KMS-11 (cell line): ENCODE data around the gene GLI3.

Source experiments
- H2AFZ ChIP-seq: fragments of 200-600 bp; sonication (generic); 2 replicates; pipeline ENCODE4 v1.6.1; 2016; ENCODE audit warnings: antibody characterized with exemption, mixed run types, low read depth
- H3K27ac ChIP-seq: fragments of 200-600 bp; sonication (generic); 2 replicates; pipeline ENCODE4 v1.6.1; 2016; ENCODE audit warnings: mild to moderate bottlenecking, mixed run types
- H3K27me3 ChIP-seq: fragments of 200-600 bp; sonication (generic); 2 replicates; pipeline ENCODE4 v1.6.1; 2017; ENCODE audit warnings: mild to moderate bottlenecking, low read depth, mixed run types, moderate library complexity; ENCODE audit not compliant: insufficient read depth
- H3K36me3 ChIP-seq: fragments of 200-600 bp; sonication (generic); 2 replicates; pipeline ENCODE4 v1.6.1; 2017; ENCODE audit warnings: mild to moderate bottlenecking, mixed run types; ENCODE audit not compliant: insufficient read depth
- H3K4me1 ChIP-seq: fragments of 200-600 bp; sonication (generic); 2 replicates; pipeline ENCODE4 v1.6.1; 2016; ENCODE audit warnings: mild to moderate bottlenecking, low read depth, mixed run types; ENCODE audit not compliant: poor library complexity, severe bottlenecking
- H3K4me2 ChIP-seq: fragments of 200-600 bp; sonication (generic); 2 replicates; pipeline ENCODE4 v1.7.0; 2016; ENCODE audit warnings: mild to moderate bottlenecking, mixed run types
- H3K4me3 ChIP-seq: fragments of 200-600 bp; sonication (generic); IDR thresholded peaks from 2 replicates; pipeline ENCODE4 v1.6.1; 2017; ENCODE audit warnings: low read depth, low read length, mixed read lengths; ENCODE audit not compliant: insufficient read depth
- H3K79me2 ChIP-seq: fragments of 200-600 bp; sonication (generic); 2 replicates; pipeline ENCODE4 v1.6.1; 2016; ENCODE audit warnings: low read depth, mixed run types; ENCODE audit not compliant: insufficient read depth
- H3K9ac ChIP-seq: fragments of 200-600 bp; sonication (generic); 2 replicates; pipeline ENCODE4 v1.6.1; 2016; ENCODE audit warnings: mild to moderate bottlenecking, mixed run types
- H4K20me1 ChIP-seq: fragments of 200-600 bp; sonication (generic); 2 replicates; pipeline ENCODE4 v1.6.1; 2016; ENCODE audit warnings: mild to moderate bottlenecking, mixed run types; ENCODE audit not compliant: insufficient read depth
- TF ChIP-seq, protein P1 (sequence below): fragments of 200-600 bp; sonication (generic); conservative IDR thresholded peaks from 2 replicates; pipeline ENCODE4 v1.6.1; 2017; ENCODE audit warnings: low read depth, mild to moderate bottlenecking, antibody characterized with exemption, low read length, moderate library complexity, mixed read lengths

GLI3 gene

DNA sequence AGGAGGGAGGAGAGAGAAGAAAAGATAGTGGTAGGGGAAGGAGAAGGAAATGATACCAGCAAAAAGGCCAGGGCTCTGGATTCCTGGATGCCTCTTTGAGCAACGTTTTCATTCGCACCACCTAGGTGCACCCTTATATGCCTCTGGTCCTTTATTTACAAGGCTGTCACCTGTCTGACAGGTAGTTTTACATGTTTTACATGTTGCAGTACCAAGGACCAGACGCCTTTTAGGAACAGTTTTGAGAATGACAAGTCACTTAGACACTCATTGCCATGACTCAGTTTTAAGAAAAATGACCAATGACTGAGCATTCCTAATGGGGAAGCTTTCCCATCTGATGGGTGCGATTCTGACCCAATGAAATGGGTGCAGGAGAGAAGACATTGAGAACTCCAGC lies 119.8 kb downstream of the GLI3 start:
- Histone ChIP-seq H4K20me1 (no peaks in the 10 kb centered on the region), H3K4me3 (no peak overlapping the region), H3K4me2 (no peak overlapping the region), H2AFZ (no peak overlapping the region), H3K9ac (no peak overlapping the region), H3K4me1 (no peaks in the 10 kb centered on the region), H3K27ac (no peak overlapping the region), H3K36me3 (no peaks in the 10 kb centered on the region), H3K79me2 (no peaks in the 10 kb centered on the region), H3K27me3 (no peaks in the 10 kb centered on the region)
- TF ChIP-seq, protein P1, sequence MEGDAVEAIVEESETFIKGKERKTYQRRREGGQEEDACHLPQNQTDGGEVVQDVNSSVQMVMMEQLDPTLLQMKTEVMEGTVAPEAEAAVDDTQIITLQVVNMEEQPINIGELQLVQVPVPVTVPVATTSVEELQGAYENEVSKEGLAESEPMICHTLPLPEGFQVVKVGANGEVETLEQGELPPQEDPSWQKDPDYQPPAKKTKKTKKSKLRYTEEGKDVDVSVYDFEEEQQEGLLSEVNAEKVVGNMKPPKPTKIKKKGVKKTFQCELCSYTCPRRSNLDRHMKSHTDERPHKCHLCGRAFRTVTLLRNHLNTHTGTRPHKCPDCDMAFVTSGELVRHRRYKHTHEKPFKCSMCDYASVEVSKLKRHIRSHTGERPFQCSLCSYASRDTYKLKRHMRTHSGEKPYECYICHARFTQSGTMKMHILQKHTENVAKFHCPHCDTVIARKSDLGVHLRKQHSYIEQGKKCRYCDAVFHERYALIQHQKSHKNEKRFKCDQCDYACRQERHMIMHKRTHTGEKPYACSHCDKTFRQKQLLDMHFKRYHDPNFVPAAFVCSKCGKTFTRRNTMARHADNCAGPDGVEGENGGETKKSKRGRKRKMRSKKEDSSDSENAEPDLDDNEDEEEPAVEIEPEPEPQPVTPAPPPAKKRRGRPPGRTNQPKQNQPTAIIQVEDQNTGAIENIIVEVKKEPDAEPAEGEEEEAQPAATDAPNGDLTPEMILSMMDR = no peak

DNA sequence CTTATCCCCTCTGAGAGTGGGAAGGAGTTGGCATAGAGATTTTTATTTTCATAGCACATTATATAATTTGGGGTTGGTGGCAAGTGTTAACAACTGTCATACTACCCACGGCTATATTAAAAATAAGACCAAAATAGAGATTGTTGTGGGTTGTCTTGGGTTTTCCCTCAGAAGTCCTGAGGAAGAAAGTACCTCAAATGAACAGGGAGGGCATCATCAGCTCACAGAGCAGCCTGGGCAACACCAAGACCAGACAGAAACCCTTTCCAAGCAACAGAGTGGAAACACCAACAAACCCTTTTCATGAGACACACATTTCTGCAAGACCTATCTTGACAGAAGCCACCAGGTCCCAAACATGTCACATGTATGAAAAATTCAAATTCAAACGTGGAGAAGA lies 121.2 kb downstream of the GLI3 start:
- H3K4me2 ChIP-seq = no peak overlapping the region
- no peak overlapping the region for H3K27ac ChIP-seq
- H3K9ac ChIP-seq = no peak overlapping the region
- H3K36me3 ChIP-seq = no peaks in the 10 kb centered on the region
- H3K4me3 ChIP-seq = no peak overlapping the region
- no peaks in the 10 kb centered on the region for H3K79me2 ChIP-seq
- TF ChIP-seq, protein P1 = no peak
- no peak overlapping the region for H2AFZ ChIP-seq
- no peaks in the 10 kb centered on the region for H4K20me1 ChIP-seq
- no peaks in the 10 kb centered on the region for H3K4me1 ChIP-seq
- H3K27me3 ChIP-seq = no peaks in the 10 kb centered on the region

DNA sequence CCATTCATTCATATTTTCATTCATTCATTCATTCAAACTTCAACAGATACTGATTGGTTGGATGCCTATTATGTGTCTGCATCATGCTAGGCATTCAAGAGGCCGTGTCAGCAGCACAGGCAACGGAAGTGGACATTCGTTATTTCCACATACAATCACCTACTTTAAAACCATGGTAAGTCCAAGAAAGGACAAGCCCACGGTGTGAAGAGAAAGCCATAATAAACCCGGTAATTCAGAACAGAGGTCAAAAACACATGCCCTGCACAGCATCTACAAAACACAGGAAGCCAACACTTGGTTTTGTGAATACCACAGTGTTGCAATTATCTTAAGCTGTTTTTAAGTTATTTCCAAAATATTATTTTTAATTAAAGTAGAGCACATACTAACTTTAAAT lies 126.7 kb downstream of the GLI3 start:
- no peak overlapping the region for H3K4me3 ChIP-seq
- no peaks in the 10 kb centered on the region for H3K79me2 ChIP-seq
- no peaks in the 10 kb centered on the region for H4K20me1 ChIP-seq
- no peak overlapping the region for H3K9ac ChIP-seq
- TF ChIP-seq, protein P1 = no peak
- H2AFZ ChIP-seq = no peak overlapping the region
- H3K27ac ChIP-seq = no peak overlapping the region
- H3K36me3 ChIP-seq = no peaks in the 10 kb centered on the region
- H3K4me2 ChIP-seq = no peak overlapping the region
- no peaks in the 10 kb centered on the region for H3K27me3 ChIP-seq
- H3K4me1 ChIP-seq = no peaks in the 10 kb centered on the region

DNA sequence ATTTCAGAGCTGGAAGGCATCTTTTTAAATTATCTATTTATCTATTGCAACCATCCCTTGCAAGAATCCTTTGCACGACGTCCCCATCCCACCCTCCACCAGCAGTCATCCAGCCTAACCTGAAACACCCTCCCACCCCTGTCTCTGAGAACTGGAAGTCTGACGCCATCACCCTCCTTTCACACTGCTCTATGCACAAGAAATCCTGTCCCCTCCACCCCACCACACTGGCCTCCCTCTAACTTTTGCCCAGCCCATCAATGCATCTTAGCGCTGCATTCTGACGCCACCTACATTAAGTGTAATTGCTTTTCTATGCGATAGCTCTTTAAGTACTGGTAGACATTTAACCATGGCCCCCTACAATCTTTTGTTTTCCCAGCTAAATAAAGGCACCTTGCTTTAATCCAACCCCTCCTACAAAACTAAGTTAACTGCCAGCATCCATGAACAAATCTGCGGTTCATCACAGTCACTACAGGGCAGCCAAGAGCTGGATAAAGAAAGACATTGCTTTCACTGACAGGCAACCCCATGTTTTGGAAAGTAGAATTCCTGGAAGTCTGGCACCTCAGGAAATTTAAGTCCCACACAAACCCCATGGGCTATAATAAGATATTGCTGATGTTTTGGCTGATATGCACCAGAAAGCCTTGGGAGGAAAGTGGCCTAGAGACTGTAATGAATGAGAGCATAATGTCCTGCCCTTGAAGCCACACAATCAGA lies 128.0 kb downstream of the GLI3 start:
- no peaks in the 10 kb centered on the region for H3K36me3 ChIP-seq
- no peak overlapping the region for H3K4me2 ChIP-seq
- H3K79me2 ChIP-seq = no peaks in the 10 kb centered on the region
- TF ChIP-seq, protein P1 = no peak
- H3K9ac ChIP-seq = no peak overlapping the region
- H3K27me3 ChIP-seq = no peaks in the 10 kb centered on the region
- H3K27ac ChIP-seq = no peak overlapping the region
- no peak overlapping the region for H3K4me3 ChIP-seq
- H4K20me1 ChIP-seq = no peaks in the 10 kb centered on the region
- no peak overlapping the region for H2AFZ ChIP-seq
- no peaks in the 10 kb centered on the region for H3K4me1 ChIP-seq
